Stimulated activated CD4-positive, alpha-beta T cell treated with anti-CD3 and anti-CD28 coated beads, Interleukin-1b, Interleukin-23, amount 100 ng/mL, for 1 hour (primary cell): Measurements from ENCODE around the gene PTPRQ.
"Not testable (repeated sequence)": the region's sequence is repeated elsewhere in the genome, so short reads cannot be mapped to it uniquely, and the experiment has no call there.

ENCODE experiments used
- DNase-seq, 2 donors: peaks; one replicate each; pipeline ENCODE4 v3.0.0-alpha.2; 2020; ENCODE audit warnings: low read depth in 2 of 2

Gene PTPRQ, protein sequence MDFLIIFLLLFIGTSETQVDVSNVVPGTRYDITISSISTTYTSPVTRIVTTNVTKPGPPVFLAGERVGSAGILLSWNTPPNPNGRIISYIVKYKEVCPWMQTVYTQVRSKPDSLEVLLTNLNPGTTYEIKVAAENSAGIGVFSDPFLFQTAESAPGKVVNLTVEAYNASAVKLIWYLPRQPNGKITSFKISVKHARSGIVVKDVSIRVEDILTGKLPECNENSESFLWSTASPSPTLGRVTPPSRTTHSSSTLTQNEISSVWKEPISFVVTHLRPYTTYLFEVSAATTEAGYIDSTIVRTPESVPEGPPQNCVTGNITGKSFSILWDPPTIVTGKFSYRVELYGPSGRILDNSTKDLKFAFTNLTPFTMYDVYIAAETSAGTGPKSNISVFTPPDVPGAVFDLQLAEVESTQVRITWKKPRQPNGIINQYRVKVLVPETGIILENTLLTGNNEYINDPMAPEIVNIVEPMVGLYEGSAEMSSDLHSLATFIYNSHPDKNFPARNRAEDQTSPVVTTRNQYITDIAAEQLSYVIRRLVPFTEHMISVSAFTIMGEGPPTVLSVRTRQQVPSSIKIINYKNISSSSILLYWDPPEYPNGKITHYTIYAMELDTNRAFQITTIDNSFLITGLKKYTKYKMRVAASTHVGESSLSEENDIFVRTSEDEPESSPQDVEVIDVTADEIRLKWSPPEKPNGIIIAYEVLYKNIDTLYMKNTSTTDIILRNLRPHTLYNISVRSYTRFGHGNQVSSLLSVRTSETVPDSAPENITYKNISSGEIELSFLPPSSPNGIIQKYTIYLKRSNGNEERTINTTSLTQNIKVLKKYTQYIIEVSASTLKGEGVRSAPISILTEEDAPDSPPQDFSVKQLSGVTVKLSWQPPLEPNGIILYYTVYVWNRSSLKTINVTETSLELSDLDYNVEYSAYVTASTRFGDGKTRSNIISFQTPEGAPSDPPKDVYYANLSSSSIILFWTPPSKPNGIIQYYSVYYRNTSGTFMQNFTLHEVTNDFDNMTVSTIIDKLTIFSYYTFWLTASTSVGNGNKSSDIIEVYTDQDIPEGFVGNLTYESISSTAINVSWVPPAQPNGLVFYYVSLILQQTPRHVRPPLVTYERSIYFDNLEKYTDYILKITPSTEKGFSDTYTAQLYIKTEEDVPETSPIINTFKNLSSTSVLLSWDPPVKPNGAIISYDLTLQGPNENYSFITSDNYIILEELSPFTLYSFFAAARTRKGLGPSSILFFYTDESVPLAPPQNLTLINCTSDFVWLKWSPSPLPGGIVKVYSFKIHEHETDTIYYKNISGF (N-terminal part only)

DNA sequence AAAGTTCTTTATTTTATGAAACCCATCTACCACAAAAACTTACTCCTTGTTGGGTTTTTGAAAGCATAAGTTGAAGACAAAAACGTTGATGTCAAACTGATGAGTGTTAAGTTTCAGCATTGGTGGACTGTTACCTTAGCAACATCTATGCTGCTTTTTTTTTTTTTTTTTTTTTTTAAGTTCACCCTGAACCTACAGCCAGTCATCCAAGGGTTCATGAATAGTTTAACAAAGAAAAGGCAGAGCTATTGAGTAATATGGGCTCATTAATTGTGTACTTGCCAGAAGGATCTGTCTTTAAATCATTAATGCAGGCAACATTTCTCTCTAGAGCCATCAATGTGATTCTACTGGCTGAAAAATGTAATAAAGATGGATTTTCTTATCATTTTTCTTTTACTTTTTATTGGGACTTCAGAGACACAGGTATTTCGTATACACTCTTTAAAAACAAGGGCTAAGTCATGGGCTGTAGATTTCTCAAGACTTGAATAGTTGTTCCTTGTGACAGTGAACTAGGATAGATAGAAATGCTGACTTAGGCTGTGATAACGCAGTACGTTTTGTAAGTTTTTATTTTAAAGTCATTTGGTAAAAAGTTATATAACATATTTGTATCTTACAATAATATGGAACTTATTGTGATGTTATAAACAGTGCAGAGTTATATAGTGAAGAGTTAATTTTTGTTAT lies at the start of gene PTPRQ:
TSS of gene PTPRQ (plus strand) at position 262 of the 693 bp plus-strand sequence. CDS start at position 373, 111 bp downstream.
- DNase-seq = no peak

DNA sequence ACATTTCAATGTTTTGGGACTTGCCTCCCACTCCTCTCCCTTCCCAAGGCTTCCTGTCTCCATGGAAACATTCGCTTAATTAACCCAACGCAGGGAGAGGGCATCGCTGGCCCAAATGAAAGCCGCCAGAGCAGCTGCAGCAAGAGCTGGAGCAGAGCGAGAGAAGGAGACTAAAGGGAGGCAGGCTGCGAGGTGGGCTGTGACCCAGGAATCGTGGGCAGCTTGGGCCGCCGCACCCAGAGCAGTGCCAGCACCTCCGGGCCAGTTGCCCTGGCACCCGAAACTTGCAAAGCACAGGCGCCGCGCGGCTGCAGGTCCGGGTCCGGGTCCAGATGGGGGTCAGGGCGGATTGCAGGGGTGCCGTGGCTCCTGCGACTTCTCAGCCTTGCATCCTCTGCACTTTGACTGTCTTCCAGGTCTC lies 43.5 kb upstream of the PTPRQ start:
- DNase-seq = no peak

DNA sequence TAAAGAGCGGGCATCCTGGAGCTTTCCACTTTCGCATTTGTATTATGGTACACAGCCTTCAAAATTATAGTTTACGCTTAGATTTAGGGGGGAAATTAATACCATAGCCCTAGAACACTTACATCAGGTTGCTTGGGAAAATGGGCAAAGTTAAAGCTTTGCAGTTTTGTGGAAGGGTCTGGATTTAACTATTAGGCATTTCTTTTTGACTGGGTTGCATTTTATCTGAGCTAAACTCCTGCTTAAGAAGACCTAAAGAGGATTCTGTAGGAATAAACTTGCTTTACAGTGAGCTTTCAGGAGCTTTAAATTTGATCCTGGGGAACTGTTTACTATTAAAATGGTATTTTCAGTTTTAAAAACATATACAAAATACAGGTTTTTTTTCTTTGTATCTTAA lies 42.8 kb upstream of the PTPRQ start:
- no peak for DNase-seq

DNA sequence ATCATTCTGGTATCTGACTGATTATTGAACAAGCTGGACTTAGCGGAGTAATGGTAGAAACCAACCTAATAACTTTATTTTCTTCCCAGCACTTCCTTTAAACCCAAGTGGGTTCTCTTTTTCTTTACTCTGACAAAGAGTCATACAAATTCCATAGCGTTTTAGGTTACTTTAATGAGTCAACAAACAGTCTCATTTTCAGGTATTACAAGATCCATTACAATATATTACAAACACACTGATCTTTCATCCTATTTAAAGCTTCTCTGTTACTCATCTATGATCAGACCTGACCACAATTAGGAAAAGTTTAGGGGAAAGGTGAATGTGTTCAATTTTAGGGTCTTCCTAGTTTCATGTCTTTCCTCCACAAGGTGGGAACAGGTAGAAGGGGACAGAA lies 39.4 kb upstream of the PTPRQ start:
- DNase-seq = no peak

DNA sequence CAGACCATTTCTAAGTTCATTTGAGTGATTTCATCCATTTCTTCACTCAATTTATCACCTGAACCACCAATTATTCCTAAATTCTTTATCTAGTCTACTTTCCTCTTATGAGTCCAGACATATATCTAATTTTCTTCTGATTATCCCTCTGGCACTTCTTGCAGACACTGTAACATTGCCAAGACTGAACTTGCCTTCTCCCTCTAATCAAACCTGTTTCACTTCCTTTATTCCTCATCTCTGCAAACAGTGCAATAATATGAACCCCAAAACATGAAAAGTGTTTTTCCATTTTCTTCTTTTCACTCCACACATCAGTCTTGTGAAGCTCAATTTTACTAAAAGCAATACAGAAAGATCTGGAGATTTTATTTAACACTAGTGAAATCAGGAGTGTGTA lies 37.8 kb upstream of the PTPRQ start:
- no peak for DNase-seq

DNA sequence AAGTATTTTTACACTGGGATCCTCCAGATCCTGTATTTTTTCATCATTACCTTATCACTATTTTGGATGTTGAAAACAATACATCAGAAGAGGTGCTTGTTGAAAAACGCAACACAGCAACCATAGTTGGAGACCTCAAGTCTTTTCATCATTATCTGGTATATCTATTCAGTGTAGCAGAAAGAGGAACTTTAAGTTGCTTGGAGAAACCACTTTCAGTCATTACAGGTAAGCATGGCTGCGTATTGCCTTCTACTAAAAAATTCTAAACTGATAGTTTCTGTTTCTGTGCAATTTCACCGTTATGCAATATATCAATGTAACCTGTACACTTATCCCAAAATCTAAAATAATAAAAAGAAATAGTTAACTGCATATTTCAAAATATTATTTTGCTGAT lies 32.2 kb upstream of the PTPRQ start:
- DNase-seq = no peak

DNA sequence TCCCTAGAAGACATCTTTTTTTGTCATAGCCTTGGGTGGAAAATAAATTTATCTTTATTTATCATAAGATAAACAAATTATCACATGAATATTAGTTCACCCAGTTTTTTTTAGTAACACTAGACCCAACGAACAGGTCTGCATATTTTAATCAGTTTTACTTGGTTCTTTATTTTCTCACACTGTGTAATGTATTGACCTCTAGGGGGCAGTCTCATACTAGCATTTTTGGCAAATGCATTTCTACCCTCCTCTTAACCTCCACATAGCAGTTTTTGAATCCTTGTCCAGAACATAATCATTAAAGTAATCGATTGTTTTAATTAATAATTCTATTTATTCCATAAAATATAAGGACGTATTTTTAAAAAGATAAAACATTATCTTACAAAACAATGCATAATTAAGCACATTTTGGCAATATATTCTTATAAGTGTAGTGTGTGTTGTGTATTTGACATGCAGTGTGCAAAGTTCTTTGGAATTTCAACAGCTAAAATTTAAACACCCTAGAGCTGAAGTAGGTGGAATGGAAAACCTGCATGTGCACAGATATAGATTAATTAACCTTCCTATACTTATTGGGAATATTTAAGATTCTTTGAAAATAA lies 31.6 kb upstream of the PTPRQ start:
- DNase-seq = no peak

DNA sequence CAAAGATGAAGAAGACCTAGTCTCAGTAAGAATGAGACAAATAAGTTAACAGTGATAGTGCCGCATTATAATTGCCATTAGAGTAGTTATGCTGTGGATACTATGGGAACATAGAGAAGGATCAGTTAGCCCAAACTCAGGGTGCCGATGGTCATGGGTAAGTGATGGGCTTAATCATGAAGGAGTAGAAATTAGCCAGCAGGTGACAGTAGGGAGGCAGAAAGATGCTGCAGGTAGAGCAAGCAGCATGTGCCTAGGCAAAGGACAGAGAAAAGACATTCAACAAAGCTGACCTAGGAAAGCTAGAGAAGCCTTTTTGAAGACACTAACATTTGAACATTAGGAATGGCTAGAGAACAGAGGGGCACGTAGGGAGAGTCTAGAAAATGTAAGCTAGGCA lies 30.6 kb upstream of the PTPRQ start:
- DNase-seq = no peak

DNA sequence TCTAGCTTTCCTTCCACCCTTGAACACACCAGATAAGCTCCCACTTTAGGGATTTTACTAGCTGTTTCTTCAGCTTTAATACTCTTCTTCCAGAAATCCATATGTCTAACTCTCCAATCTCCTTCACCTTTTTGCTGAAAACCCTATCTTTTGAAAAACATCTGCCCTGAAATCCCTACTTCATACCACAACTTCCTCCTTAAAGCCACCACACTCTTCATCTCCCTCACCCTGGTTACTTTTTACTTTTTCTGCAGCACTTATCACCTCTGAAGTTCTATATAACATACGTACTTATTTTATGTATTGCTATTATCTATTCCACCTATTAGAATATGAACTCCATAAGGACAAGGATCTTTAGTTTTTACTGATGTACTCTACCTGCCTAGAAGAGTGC lies 28.6 kb upstream of the PTPRQ start:
- DNase-seq = no peak

DNA sequence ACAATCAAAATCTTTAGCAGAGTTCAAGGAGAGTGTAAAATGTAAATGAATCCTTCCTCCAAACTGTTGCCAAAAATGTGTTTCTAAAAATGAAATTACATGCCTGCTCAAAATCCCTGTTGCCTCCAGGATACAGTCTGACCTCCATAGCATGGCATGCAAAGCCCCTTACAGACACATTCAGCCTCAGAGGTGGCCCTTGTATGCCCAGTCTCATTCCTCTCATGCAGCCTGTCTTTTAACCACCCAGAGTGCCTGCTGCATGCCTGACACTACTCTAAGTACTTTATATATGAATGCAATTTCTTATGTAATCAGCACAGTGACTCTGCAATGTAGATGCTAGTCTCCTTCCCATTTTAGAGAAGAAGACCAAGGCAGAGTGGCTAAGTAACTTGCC lies 24.4 kb upstream of the PTPRQ start:
- DNase-seq = no peak

DNA sequence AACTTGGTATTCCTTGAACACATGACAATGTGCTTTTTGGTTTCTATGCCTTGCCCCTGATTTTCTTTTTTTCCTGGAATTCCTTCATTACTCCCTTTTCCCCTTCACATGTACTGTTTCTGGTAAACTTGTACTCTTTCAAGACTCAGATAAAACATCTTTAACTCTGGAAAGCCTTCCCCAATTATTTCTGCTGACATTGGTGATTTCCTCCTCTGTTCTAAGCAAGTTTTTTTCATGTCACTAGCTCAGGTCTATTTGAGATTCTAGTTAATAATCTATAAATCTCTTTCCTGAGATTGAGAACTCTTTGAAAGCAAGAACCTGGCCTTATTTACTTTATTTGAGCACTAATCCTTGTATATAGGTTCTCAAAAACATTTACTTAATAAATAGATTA lies 24.0 kb upstream of the PTPRQ start:
- DNase-seq = no peak

DNA sequence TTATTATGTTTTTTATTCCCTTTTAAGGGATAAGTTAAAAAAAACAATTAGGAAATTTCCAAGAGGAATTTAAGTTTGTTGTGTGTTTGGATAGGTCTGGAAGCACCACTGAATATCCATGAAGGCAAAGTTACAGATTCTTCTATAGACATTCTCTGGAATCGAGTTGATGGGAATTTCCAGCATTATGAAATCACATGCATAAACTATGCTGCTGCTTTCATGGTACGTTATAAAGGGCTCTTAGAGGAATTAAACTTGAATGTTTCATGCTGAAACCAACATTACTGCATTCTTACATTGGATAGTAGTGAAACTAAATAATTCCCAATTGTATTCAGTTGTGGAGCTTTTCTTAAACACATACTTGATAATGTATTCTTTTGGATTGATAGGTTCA lies 21.5 kb upstream of the PTPRQ start:
- DNase-seq = no peak

DNA sequence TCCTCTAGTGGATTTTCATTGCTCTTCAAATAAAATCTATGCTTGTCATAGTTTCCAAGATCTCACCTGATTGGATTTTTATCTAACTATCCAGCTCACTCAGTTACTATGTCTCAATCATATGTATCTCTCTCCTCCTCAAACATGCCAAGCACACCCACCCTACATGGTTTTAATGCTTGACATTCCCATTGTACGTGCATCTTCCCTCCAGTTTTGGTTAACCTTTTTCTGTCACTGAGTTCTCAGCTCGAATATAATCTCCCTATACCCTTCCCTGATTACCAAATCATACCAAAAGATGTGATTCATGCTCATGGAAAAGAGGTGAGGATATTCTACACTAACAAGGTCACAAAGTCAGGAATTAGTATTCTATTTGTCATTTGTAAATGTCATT lies 12.0 kb upstream of the PTPRQ start:
- no peak for DNase-seq

DNA sequence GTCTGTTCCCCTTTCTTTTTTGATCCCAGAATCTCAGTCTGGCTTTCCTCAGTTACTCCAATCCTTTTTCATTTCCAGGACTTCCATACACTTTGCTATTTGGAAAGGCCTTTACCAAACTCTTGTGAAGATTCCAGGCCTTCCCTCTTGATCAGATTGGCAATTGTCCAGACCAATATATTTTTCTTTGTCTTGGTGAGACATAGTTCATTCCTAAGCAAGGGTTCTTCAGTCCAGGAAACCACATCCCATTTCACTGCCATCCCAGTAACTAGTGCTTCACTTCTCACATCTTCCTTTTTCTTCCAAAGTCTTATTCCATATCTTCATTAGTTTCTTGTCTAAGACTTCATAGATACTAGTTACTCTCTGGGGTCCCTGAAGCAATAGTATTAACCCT lies 2.1 kb upstream of the PTPRQ start:
- no peak for DNase-seq

DNA sequence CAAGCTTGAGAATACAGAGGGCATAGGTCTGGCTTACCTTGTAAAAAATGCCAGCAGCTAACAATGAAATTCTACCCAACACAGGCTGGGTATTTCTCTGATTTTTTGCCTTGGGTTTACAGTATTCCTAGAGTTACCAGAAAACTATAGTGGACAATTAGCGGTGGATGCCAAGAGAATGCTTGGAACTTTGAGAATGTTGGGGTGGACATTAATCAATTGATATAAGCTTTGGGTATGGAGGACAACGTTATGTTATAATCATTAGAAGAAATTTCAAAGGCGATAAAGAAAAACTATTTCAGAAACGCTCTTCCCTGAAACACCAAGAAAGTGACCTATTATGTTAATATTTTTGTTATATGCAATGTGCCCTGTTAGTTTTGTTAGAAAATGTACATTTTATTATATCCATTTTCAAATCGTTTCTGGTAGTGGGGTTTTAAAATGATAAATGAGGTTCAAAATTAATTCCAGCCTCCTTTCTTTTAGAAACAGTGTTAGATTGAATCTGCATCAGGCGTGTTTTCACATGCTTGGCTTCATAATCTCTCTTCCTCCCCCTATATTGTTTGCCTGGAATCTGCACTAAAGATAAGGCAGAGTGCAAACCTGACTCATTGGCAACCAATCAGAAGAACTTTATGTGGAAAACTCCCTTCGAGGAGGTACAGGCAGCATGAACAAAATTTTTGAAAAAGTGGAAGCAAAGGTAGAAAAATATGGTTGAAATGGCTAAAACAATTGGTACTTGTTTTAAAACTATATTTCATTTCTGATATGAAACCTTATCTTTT lies 1.4 kb upstream of the PTPRQ start:
- DNase-seq = no peak

DNA sequence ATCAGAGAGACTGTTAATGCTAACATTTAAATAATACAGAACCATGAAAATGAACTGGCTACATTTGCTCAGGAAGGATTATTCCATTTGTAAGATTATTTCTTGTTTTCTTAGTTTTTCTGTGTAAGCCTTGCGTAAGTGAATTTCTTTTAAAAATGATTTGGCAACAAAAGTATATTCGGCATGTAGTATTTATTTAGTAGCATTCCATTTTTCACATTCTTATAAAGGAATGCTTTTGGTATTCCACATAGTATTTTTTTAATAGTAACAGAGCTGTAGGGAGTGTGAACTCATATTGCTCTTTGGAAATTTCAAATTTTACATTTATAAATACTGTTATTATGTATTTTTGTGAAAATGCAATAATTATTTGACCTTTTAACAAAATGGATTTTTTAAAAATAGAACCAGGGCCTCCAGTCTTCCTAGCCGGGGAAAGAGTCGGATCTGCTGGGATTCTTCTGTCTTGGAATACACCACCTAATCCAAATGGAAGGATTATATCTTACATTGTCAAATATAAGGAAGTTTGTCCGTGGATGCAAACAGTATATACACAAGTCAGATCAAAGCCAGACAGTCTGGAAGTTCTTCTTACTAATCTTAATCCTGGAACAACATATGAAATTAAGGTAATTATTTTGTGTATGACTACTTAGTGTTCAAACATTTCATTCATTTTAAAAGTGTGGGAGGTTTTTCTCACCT lies 1.2 kb downstream of the PTPRQ start:
- no peak for DNase-seq

DNA sequence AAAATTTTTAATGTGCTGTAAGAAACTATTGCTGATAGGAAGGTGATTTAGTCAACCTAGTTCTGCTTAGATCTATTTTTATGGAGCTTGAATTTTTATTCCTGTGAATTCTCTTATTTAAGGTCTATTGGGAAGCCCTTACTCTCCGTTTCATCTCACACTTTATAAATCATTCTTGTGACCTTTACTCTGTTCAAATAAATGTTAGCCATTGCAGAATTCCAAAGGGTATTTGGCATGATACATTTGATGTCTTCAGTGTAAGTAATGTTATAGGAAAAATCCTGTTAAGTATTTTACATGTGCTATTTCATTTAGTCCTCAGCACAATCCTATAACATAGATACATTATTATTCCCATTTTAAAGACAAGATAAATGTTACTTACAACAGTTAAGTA lies 12.5 kb downstream of the PTPRQ start:
- no peak for DNase-seq

DNA sequence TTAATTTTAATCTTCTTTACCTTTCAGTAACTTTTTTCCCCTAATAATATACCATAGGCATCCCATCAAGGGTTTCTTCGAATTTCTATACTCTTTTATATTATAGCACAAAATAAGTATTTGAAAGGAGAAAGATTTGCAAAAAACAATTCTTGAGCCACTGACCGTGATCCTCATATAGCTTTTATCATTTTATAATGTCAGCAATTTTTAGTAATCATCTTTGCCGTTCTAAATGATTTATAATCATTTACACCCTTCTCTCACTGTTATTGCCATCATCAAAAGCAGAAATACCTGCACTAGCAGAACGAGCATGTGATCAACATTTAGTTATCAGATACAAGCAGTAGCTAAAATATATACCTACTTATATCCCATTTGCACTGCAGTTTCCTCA lies 16.9 kb downstream of the PTPRQ start:
- DNase-seq = no peak

DNA sequence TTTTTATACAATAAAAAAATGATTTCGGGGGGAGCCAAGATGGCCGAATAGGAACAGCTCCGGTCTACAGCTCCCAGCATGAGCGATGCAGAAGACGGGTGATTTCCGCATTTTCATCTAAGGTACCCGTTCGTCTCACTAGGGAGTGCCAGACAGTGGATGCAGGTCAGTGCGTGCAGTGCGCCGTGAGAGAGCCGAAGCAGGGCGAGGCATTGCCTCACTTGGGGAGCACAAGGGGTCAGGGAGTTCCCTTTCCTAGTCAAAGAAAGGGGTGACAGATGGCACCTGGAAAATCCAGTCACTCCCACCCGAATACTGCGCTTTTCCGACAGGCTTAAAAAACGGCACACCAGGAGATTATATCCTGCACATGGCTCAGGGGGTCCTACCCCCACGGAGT lies 17.8 kb downstream of the PTPRQ start:
- not testable (repeated sequence) for DNase-seq

DNA sequence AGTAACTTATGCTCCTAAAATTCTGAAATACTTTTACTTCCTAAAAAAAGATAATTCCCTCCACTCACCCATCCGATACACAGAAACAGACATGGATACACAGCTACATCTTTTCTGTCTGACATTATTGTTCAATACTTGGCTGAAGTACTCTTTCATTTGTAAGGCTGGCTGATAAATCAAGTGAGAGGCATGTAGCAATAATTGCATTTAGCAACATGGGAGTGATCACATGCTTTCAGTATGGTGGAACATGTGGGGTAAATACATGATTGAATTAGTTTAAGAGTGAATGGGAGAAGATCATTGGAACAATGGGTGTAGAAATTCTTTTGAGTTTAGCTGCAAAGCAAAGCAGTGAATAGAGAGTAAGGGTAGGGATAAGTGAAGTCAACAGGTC lies 25.6 kb downstream of the PTPRQ start:
- no peak for DNase-seq
